Endothelial cell (in vitro differentiated cells): ENCODE data around the gene TRIM66. TPM values are rescaled to one million over a fixed set of nuclear protein-coding genes. Genes with fewer than 3 reads are reported as not detected.

ENCODE experiments used
- DNase-seq: peaks from one replicate; pipeline ENCODE4 v3.0.0; 2021; ENCODE audit warnings: low spot score
- H3K27ac Mint-ChIP-seq: one replicate; pipeline ENCODE4 v1.8.0; 2021; ENCODE audit warnings: mixed read lengths, inconsistent platforms; ENCODE audit not compliant: unreplicated experiment
- H3K27me3 Mint-ChIP-seq: one replicate; pipeline ENCODE4 v1.8.0; 2021; ENCODE audit warnings: mild to moderate bottlenecking, moderate library complexity, mixed read lengths, inconsistent platforms; ENCODE audit not compliant: unreplicated experiment
- H3K36me3 Mint-ChIP-seq: one replicate; pipeline ENCODE4 v1.8.0; 2021; ENCODE audit warnings: mild to moderate bottlenecking, low read depth, mixed read lengths, inconsistent platforms; ENCODE audit not compliant: unreplicated experiment
- H3K4me1 Mint-ChIP-seq: one replicate; pipeline ENCODE4 v1.8.0; 2021; ENCODE audit warnings: mild to moderate bottlenecking, mixed read lengths, inconsistent platforms; ENCODE audit not compliant: unreplicated experiment
- H3K4me3 Mint-ChIP-seq: one replicate; pipeline ENCODE4 v1.8.0; 2021; ENCODE audit warnings: mild to moderate bottlenecking, mixed read lengths, inconsistent platforms; ENCODE audit not compliant: unreplicated experiment
- H3K9me3 Mint-ChIP-seq: one replicate; pipeline ENCODE4 v1.8.0; 2021; ENCODE audit warnings: mixed read lengths, inconsistent platforms; ENCODE audit not compliant: unreplicated experiment
- CTCF ChIP-seq: fragments of 200-600 bp; sonication (generic); IDR thresholded peaks from one replicate; pipeline ENCODE4 v1.5.0; 2021; ENCODE audit warnings: antibody characterized with exemption; ENCODE audit not compliant: unreplicated experiment
- total RNA-seq: library from RNA; stranded (reverse); fragmentation: NEBNext Ultra II Directional; extraction: Animal tissue kit (Norgen Biotek cat#: 25700); gene quantifications from one replicate; pipeline ENCODE4 v1.2.1, GENCODE V29; 2021; ENCODE audit not compliant: unreplicated experiment

The TRIM66 gene
- total RNA-seq, 1 donor from 2014 or later, result 11.4 TPM

DNA sequence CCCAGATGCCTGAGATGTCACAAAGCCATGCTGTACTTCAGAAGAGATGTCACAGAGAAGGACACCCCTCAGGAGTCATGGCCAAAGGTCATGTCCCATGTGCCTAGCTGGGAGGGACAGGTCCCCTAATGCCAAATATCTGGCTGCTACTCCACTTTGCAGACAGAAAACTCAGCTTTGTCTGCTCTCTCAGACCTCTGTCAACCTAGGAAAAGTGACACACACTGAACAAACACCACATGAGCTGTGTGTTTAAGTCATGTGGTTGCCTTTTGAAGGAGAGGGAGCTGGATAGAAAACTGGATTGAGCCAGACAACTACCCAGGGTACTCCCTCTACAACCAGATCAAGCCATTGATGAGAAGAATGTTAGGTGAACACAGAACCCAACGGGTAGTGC, 3.5 kb downstream of the TRIM66 start:
- H3K27me3 Mint-ChIP-seq, result peaks cover 16% of the 10 kb centered on the region
- H3K4me1 Mint-ChIP-seq, result peaks cover 30% of the 10 kb centered on the region
- no peaks in the 10 kb centered on the region for H3K9me3 Mint-ChIP-seq
- H3K27ac Mint-ChIP-seq, result no peak overlapping the region
- DNase-seq, result no peak
- peaks cover 25% of the 10 kb centered on the region for H3K36me3 Mint-ChIP-seq
- H3K4me3 Mint-ChIP-seq, result no peak overlapping the region
- TF ChIP-seq CTCF, result no peak

- Mint-ChIP-seq H3K27ac (no peak overlapping the region), H3K4me3 (no peak overlapping the region), H3K36me3 (peaks cover 14% of the 10 kb centered on the region), H3K4me1 (peaks cover 19% of the 10 kb centered on the region), H3K9me3 (no peaks in the 10 kb centered on the region), H3K27me3 (peaks cover 3% of the 10 kb centered on the region)
- TF ChIP-seq CTCF, result no peak
- DNase-seq, result no peak
Observed at GRCh38 chr11:8676458-8676857, 6.0 kb downstream of the TRIM66 start.

GRCh38 chr11:8674859-8675258, 7.6 kb downstream of the TRIM66 start:
- H3K27me3 Mint-ChIP-seq, result peaks cover 1% of the 10 kb centered on the region
- TF ChIP-seq CTCF, result no peak
- no peaks in the 10 kb centered on the region for H3K9me3 Mint-ChIP-seq
- H3K4me3 Mint-ChIP-seq, result no peak overlapping the region
- H3K36me3 Mint-ChIP-seq, result peaks cover 3% of the 10 kb centered on the region
- no peak overlapping the region for H3K27ac Mint-ChIP-seq
- H3K4me1 Mint-ChIP-seq, result peaks cover 15% of the 10 kb centered on the region
- DNase-seq, result no peak

- DNase-seq, result no peak
- H3K36me3 Mint-ChIP-seq, result no peaks in the 10 kb centered on the region
- no peaks in the 10 kb centered on the region for H3K27me3 Mint-ChIP-seq
- TF ChIP-seq CTCF, result no peak
- H3K9me3 Mint-ChIP-seq, result no peaks in the 10 kb centered on the region
- H3K27ac Mint-ChIP-seq, result peak overlapping the region; percentile 62
- H3K4me3 Mint-ChIP-seq, result no peak overlapping the region
- H3K4me1 Mint-ChIP-seq, result peaks cover 12% of the 10 kb centered on the region
Observed at GRCh38 chr11:8672346-8672745, 10.1 kb downstream of the TRIM66 start.

- peaks cover 12% of the 10 kb centered on the region for H3K4me1 Mint-ChIP-seq
- no peak for TF ChIP-seq CTCF
- H3K4me3 Mint-ChIP-seq, result no peak overlapping the region
- DNase-seq, result no peak
- H3K36me3 Mint-ChIP-seq, result no peaks in the 10 kb centered on the region
- H3K27ac Mint-ChIP-seq, result peak overlapping the region; percentile 90
- H3K9me3 Mint-ChIP-seq, result no peaks in the 10 kb centered on the region
- H3K27me3 Mint-ChIP-seq, result no peaks in the 10 kb centered on the region
Observed at GRCh38 chr11:8671651-8672062, 10.8 kb downstream of the TRIM66 start.
